GM20000 (cell line): ENCODE data around the gene CFP.
"Not testable (repeated sequence)": the region's sequence is repeated elsewhere in the genome, so short reads cannot be mapped to it uniquely, and the experiment has no call there.

Experiments used
- DNase-seq: peaks from one replicate; pipeline ENCODE4 v3.0.0; 2012; ENCODE audit warnings: low spot score
- TF ChIP-seq, protein P1 (sequence below): IDR thresholded peaks from 2 replicates; pipeline ENCODE4 v1.5.1; 2012; ENCODE audit warnings: mild to moderate bottlenecking, control low read depth; ENCODE audit errors: extremely low read depth, missing control alignments

Gene CFP

DNA sequence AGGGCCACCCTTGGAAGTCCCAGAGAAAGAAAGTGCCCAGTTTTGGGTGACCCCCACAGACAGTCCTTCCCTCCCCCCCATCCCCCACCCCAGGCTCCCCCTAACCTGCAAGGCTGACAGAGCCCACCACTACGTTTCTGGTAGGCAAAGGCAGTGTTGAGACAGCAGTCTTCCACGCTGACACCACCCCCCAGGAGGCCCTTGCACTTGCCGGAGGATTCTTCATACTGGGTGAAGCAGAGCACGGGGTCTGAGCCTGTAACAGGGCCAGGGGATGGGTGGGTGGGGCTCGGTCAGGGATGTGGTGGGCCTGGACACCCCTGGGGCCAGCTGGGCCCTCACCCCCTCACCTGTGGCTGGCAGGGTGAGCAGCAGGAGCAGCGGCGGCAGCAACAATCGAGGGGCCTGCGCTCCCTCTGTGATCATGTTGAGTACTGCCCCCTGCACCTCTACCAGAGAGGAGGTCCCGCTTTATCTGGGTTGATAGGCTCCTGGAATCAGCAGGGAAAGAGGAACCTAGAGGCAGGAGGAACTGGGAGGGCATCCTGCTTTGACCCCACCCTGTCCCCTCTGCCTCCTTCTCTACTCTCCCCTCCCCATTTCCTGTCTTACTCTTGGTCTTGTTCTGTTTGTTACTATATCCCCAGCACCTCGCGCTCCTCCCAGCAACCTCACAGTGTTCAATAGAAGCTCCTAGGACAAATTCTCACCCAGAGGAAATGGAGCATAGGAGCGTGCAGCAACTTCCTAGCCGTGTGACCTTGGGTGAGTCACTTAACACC, at the start of gene CFP:
CFP (minus strand) TSS at position 512 of the 782 bp plus-strand sequence; CDS start at position 426, 86 bp downstream.
- TF ChIP-seq, protein P1, sequence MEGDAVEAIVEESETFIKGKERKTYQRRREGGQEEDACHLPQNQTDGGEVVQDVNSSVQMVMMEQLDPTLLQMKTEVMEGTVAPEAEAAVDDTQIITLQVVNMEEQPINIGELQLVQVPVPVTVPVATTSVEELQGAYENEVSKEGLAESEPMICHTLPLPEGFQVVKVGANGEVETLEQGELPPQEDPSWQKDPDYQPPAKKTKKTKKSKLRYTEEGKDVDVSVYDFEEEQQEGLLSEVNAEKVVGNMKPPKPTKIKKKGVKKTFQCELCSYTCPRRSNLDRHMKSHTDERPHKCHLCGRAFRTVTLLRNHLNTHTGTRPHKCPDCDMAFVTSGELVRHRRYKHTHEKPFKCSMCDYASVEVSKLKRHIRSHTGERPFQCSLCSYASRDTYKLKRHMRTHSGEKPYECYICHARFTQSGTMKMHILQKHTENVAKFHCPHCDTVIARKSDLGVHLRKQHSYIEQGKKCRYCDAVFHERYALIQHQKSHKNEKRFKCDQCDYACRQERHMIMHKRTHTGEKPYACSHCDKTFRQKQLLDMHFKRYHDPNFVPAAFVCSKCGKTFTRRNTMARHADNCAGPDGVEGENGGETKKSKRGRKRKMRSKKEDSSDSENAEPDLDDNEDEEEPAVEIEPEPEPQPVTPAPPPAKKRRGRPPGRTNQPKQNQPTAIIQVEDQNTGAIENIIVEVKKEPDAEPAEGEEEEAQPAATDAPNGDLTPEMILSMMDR: no peak
- no peak for DNase-seq

DNA sequence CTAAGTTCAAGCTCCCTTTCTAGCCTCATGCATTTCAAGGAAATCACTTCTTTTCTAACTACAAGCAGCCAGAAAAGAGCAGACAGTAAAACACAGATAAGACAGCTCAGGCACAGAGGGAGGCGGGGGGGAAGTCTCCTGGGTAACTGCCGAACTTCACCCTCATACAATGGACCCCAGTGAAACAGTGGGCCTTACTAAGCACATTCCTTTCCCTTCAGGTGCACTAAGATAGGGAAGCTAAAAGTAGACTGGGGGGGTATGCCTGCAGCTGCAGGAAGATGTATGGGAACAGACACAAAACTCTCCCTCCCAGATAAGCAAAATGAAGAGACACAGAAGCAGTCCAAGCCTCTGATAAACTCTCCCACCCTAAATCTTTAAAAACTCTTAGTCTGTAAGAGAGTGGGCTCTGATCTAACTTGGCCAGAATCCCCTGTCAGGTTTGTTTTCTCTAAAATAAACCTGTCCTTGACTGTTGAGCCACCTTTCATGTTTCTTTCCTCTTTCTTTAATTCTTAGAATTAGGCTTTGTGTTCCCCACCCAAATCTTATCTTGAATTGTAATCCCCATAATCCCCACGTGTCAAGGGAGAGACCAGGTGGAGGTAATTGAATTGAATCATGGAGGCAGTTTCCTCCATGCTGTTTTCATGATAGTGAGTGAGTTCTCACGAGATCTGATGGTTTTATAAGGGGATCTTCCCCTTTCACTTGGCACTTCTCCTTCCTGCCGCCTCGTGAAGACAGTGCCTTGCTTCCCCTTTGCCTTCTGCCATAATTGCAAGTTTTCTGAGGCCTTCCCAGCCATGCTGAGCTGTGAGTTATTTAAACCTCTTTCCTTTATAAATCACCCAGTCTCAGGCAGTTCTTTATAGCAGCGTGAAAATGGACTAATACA, 46.5 kb upstream of the CFP start:
- DNase-seq: not testable (repeated sequence)

DNA sequence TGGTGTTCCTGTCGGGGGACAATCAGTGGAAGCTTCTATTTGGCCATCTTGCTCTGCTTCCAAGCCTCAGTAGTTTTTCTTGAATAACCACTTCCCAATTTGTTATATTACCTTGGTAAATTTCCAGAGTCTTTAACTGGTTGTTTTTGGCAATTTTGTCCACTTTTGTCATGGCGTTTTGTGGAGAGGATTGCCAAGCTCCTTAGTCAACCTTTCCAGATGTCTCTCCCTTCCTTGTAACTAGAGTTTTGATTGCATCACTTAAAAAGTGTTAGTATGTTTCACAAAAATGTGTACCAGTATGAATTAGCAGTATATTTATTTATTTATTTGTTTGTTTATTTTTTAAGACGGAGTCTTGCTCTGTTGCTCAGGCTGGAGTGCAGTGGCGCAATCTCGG, 45.0 kb upstream of the CFP start:
- DNase-seq: no peak
- TF ChIP-seq, protein P1: no peak

DNA sequence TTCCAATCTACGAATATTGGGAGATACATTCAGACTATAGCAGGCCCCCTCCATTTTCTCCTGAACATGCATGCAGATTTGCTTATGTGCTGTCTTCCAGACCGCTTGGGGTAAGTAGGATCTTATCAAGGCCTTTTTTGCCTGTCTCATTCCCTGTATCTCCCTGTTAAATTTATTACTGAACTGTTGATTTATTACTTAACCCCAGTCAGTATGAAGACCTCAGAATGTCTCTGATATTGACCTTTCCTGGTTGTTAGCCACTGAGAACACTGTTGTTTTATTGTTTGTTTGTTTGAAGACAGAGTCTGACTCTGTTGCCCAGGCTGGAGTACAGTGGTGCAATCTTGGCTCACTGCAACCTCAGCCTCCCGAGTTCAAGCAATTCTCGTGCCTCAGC, 36.1 kb upstream of the CFP start:
- DNase-seq: not testable (repeated sequence)

DNA sequence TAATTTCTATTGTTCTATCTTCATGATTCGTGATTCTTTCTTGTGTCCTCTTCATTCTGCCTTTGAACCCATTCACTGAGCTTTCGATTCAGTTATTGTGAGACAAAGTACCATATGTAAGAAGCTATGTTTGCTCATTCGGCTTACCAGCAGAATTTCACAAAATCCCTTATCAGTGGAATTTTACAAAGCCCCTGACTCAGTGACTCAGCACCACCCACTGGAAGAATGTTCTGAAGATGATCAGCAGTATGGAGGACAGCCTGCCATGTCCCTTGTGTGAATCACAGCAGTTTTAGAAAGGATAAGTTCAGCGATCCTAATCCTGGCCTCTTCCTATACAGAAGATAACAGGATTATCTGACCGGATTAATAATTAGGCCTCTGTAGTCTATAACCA, 35.0 kb upstream of the CFP start:
- TF ChIP-seq, protein P1: no peak
- DNase-seq: no peak

DNA sequence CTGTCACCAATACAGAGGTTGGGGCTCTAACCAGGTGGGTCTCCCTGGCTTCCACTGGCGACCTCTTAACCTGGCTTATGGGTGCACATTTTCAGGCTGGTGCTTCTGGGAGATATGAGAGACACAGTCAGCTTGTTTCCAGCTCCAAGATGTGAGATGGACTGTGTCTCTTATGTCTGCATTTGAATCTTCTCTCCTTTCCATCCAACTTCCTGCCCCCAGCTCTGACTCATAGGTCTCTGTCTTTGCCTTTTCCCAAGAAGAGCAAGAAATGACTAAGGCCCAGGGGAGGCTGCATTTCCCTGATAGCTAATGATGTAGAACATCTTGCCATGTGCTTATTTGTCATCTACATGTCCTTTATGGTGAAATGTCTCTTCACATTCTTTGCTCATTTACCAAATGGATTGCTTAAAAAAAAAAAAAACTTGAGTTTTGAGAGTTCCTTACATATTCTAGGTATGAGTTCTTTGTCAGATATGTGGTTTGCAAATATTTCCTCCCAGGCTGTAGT, 32.5 kb upstream of the CFP start:
- no peak for DNase-seq
- TF ChIP-seq, protein P1: no peak

DNA sequence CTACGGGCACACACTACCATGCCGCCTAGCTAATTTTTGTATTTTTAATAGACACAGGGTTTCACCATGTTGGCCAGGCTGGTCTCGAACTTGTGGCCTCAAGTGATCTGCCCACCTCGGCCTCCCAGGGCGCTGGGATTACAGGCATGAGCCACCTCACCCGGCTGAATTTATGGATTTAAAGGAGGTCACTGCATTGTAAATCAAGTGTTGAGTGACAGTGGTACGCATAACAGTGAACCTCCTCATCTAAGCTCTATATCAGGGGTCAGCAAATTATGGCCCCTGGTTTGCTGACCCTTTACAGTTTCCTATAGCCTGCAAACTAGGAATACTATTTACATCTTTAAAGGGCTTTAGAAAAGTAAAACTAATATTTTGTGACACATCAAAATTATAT, 31.8 kb upstream of the CFP start:
- DNase-seq: no peak
- TF ChIP-seq, protein P1: no peak

DNA sequence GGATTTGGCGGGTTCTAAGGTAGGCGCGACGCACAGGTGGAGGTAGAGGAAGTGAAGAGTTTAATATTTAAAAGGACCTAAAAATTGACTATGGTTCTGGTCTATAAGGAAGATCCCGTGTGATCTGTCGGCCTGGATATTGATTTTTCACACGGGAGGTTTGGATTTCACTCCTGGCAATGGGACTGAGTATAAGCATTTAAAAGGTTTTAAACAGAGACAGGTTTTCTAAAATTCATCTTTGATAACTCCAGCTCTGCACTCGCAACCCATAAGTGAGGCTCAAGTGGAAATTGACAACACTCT, 29.6 kb upstream of the CFP start:
- TF ChIP-seq, protein P1: no peak
- no peak for DNase-seq
